Measurements from ENCODE around the gene BBS2. TPM values are rescaled to one million over a fixed set of nuclear protein-coding genes. Genes with fewer than 3 reads are reported as not detected.

The BBS2 gene
- total RNA-seq, 1 experiment from 2014 or later, result 24.0 TPM

- POLR2A ChIA-PET, result no interaction called here
These were observed 41.4 kb downstream of the BBS2 start for GRCh38 chr16:56478281-56479049.

DNA sequence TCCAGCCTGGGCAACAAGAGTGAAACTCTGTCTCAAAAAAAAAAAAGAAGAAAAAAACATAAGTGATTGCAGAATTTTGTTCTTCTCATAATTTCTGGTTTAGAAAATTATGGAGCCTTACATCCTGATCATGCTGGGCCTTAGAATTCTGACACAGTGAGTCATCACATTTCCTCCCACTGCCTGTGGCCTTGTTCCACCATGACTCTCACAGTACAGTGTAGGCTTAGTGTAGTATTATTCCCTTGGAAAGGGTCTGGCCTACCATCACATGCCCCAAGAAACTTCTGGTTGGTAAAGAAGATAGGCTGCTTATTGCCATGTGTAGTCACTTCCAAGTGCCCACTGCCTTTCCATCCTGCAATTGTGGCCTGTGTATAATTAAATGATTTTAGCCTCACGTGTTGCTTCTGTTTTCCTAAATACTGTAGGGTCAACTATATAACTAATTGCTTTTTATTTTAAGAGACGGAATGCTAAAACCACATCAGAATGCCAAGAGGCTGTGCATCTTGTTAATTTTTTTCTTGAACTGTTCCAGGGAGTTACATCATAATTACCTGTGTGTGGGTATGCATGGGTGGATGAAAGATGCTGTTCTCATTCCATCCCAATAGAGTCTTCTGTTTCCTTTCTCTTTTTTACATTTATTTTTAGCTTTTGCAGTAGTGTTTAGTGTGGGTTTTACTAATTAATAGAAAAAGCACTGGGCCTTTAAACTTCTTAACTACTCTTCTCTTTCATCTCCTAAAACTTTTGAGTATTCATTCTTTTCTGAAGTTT is 42.5 kb downstream of the BBS2 start:
- no TSS peak for BruUV-seq (replicated peaks)
- intact Hi-C loops (cut with micrococcal nuclease; ENCODE audit: unreplicated experiment), result no loop called here
- Histone ChIP-seq H3K4me1 (ENCODE audit: control insufficient read depth, insufficient read depth, low read length) (no peaks in the 10 kb centered on the region), H3K9me3 (ENCODE audit: control insufficient read depth, insufficient read depth, low read depth, low read length) (no peaks in the 10 kb centered on the region), H3K27ac (ENCODE audit: low read length) (no peak overlapping the region), H3K36me3 (ENCODE audit: control insufficient read depth, insufficient read depth, low read length) (peaks cover 14% of the 10 kb centered on the region), H3K4me3 (ENCODE audit: low read depth in 2 of 2, low read length in 2 of 2) (no peak overlapping the region), H3K27me3 (ENCODE audit: control insufficient read depth, insufficient read depth, low read length) (no peaks in the 10 kb centered on the region)
- no peak for TF ChIP-seq SIN3A (IDR thresholded peaks at IDR 0.05; ENCODE audit: borderline replicate concordance, insufficient read depth, low read depth, low read length)
- TF ChIP-seq, protein P1, sequence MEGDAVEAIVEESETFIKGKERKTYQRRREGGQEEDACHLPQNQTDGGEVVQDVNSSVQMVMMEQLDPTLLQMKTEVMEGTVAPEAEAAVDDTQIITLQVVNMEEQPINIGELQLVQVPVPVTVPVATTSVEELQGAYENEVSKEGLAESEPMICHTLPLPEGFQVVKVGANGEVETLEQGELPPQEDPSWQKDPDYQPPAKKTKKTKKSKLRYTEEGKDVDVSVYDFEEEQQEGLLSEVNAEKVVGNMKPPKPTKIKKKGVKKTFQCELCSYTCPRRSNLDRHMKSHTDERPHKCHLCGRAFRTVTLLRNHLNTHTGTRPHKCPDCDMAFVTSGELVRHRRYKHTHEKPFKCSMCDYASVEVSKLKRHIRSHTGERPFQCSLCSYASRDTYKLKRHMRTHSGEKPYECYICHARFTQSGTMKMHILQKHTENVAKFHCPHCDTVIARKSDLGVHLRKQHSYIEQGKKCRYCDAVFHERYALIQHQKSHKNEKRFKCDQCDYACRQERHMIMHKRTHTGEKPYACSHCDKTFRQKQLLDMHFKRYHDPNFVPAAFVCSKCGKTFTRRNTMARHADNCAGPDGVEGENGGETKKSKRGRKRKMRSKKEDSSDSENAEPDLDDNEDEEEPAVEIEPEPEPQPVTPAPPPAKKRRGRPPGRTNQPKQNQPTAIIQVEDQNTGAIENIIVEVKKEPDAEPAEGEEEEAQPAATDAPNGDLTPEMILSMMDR (IDR thresholded peaks at IDR 0.05), result no peak
- TF ChIP-seq TCF7L2 (IDR thresholded peaks at IDR 0.05; ENCODE audit: low read depth, low read length), result no peak
- no peak for TF ChIP-seq POLR2AphosphoS5 (IDR thresholded peaks at IDR 0.05; ENCODE audit: low read depth, low read length)
- TF ChIP-seq, protein P2, sequence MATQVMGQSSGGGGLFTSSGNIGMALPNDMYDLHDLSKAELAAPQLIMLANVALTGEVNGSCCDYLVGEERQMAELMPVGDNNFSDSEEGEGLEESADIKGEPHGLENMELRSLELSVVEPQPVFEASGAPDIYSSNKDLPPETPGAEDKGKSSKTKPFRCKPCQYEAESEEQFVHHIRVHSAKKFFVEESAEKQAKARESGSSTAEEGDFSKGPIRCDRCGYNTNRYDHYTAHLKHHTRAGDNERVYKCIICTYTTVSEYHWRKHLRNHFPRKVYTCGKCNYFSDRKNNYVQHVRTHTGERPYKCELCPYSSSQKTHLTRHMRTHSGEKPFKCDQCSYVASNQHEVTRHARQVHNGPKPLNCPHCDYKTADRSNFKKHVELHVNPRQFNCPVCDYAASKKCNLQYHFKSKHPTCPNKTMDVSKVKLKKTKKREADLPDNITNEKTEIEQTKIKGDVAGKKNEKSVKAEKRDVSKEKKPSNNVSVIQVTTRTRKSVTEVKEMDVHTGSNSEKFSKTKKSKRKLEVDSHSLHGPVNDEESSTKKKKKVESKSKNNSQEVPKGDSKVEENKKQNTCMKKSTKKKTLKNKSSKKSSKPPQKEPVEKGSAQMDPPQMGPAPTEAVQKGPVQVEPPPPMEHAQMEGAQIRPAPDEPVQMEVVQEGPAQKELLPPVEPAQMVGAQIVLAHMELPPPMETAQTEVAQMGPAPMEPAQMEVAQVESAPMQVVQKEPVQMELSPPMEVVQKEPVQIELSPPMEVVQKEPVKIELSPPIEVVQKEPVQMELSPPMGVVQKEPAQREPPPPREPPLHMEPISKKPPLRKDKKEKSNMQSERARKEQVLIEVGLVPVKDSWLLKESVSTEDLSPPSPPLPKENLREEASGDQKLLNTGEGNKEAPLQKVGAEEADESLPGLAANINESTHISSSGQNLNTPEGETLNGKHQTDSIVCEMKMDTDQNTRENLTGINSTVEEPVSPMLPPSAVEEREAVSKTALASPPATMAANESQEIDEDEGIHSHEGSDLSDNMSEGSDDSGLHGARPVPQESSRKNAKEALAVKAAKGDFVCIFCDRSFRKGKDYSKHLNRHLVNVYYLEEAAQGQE (IDR thresholded peaks at IDR 0.05; ENCODE audit: insufficient read depth in 1 of 2, low read depth in 2 of 2, low read length in 1 of 2), result no peak
- ChIA-PET CTCF (no interaction called here), POLR2A (no interaction called here)
- DNase-seq (ENCODE audit: low read depth, low spot score) (peak; percentile 17), ATAC-seq (peak; percentile 63)
- in situ Hi-C loops (cut with HindIII; ENCODE audit: low pct_unique_long_range_greater_than_20kb, low sequenced_read_pairs), result no loop called here

More at GRCh38 chr16:56478281-56479049, 41.4 kb downstream of the BBS2 start:
- TF ChIP-seq, protein P1 (IDR thresholded peaks at IDR 0.05), result no peak
- TF ChIP-seq SIN3A (IDR thresholded peaks at IDR 0.05; ENCODE audit: borderline replicate concordance, insufficient read depth, low read depth, low read length) (no peak), TCF7L2 (IDR thresholded peaks at IDR 0.05; ENCODE audit: low read depth, low read length) (no peak), POLR2AphosphoS5 (IDR thresholded peaks at IDR 0.05; ENCODE audit: low read depth, low read length) (no peak)
- TF ChIP-seq, protein P2 (IDR thresholded peaks at IDR 0.05; ENCODE audit: insufficient read depth in 1 of 2, low read depth in 2 of 2, low read length in 1 of 2), result no peak
- no TSS peak for BruUV-seq (replicated peaks)
- ATAC-seq (no peak), DNase-seq (ENCODE audit: low read depth, low spot score) (no peak)
- in situ Hi-C loops (cut with HindIII; ENCODE audit: low pct_unique_long_range_greater_than_20kb, low sequenced_read_pairs) (no loop called here), intact Hi-C loops (cut with micrococcal nuclease; ENCODE audit: unreplicated experiment) (no loop called here)
- CTCF ChIA-PET, result no interaction called here
- no peaks in the 10 kb centered on the region for H3K4me1 ChIP-seq (ENCODE audit: control insufficient read depth, insufficient read depth, low read length)
- no peak overlapping the region for H3K27ac ChIP-seq (ENCODE audit: low read length)
- peaks cover 14% of the 10 kb centered on the region for H3K36me3 ChIP-seq (ENCODE audit: control insufficient read depth, insufficient read depth, low read length)
- H3K9me3 ChIP-seq (ENCODE audit: control insufficient read depth, insufficient read depth, low read depth, low read length), result no peaks in the 10 kb centered on the region
- H3K4me3 ChIP-seq (ENCODE audit: low read depth in 2 of 2, low read length in 2 of 2), result no peak overlapping the region
- no peaks in the 10 kb centered on the region for H3K27me3 ChIP-seq (ENCODE audit: control insufficient read depth, insufficient read depth, low read length)
